K562 (cell line): Measurements from ENCODE around the gene DNAI1. TPM values are rescaled to one million over a fixed set of nuclear protein-coding genes. Genes with fewer than 3 reads are reported as not detected.

Experiments
- ATAC-seq: fragments of 200-7000 bp; cut with Tn5 transposase; 3 replicates; pipeline ENCODE4 v1.9.1; 2020; ENCODE audit warnings: moderate library complexity
- BruUV-seq: library from RNA; stranded (reverse); fragments of 400-500 nt; replicated peaks from 2 replicates; lab custom pipeline; 2021; lab: Mats Ljungman, UMichigan
- CTCF ChIA-PET: fragments of 300-600 bp; formaldehyde crosslinking; extraction: SDS; loops from one replicate; lab custom pipeline; 2021; ENCODE audit warnings: low intra/inter-chr PET ratio; lab: Yijun Ruan, JAX
- POLR2A ChIA-PET: fragments of 300-600, 350-650 bp; sonication (Branson Sonifier 250); formaldehyde crosslinking; extraction: SDS; loops from one replicate; lab custom pipeline; 2021; ENCODE audit warnings: antibody characterized with exemption, inconsistent platforms; lab: Yijun Ruan, JAX
- DNase-seq, 4 experiments: peaks; one replicate each; pipeline versions ENCODE4 v3.0.0 to v3.0.0-alpha.2; 2011 to 2018; ENCODE audit warnings: low spot score in 3 of 4, mixed read lengths in 3 of 4; ENCODE audit errors: extremely low read depth in 1 of 4
- FAIRE-seq: peaks from 2 replicates; lab custom pipeline; 2011; peaks lifted over from hg19 to GRCh38; lab: Jason Lieb, UNC
- H2AFZ ChIP-seq: 2 replicates; pipeline ENCODE4 v1.6.0; 2011; ENCODE audit warnings: low read depth, low read length, control low read depth, inconsistent platforms
- H3K27ac ChIP-seq: fragments of 200-600 bp; 3 replicates; pipeline ENCODE4 v1.8.0; 2011; ENCODE audit warnings: low read depth, mild to moderate bottlenecking, control low read depth, inconsistent platforms, low read length, moderate library complexity, mixed read lengths; ENCODE audit errors: extremely low read depth
- H3K27me3 ChIP-seq, 2 experiments: fragments of 300-600 bp in 1 of 2; 2 replicates in 1 of 2; 3 replicates in 1 of 2; pipeline versions ENCODE4 v1.6.0 to v1.8.0; 2011; ENCODE audit warnings: inconsistent platforms in 2 of 2, low read length in 2 of 2, mild to moderate bottlenecking in 1 of 2, mixed read lengths in 1 of 2, moderate library complexity in 1 of 2; ENCODE audit not compliant: control insufficient read depth in 2 of 2, insufficient read depth in 2 of 2
- H3K36me3 ChIP-seq: fragments of 300-600 bp; 3 replicates; pipeline ENCODE4 v1.8.0; 2011; ENCODE audit warnings: mild to moderate bottlenecking, low read length, inconsistent platforms; ENCODE audit not compliant: control insufficient read depth, insufficient read depth
- H3K4me1 ChIP-seq, 2 experiments: fragments of 200-600 bp in 1 of 2; replicated peaks in 1 of 2; 2 replicates in 1 of 2; 3 replicates in 1 of 2; pipeline versions ENCODE4 v1.5.1 to v1.8.0; 2011; ENCODE audit warnings: inconsistent platforms in 2 of 2, low read length in 2 of 2, mild to moderate bottlenecking in 1 of 2, mixed read lengths in 1 of 2, moderate library complexity in 1 of 2; ENCODE audit not compliant: control insufficient read depth in 2 of 2, insufficient read depth in 2 of 2
- H3K4me2 ChIP-seq: 2 replicates; pipeline ENCODE4 v1.6.1; 2011; ENCODE audit warnings: low read length, control low read depth, inconsistent platforms, mixed read lengths; ENCODE audit not compliant: insufficient read depth
- H3K4me3 ChIP-seq: fragments of 200-600 bp; sonication (generic), shearing (Covaris generic); 2 replicates; pipeline ENCODE4 v1.5.1; 2016; ENCODE audit warnings: control low read depth, inconsistent platforms
- H3K79me2 ChIP-seq: fragments of 200-600 bp; 3 replicates; pipeline ENCODE4 v1.8.0; 2011; ENCODE audit warnings: low read length, inconsistent platforms; ENCODE audit not compliant: control insufficient read depth, insufficient read depth
- H3K9ac ChIP-seq, 2 experiments: 2 replicates each; pipeline versions ENCODE4 v1.6.0 to v1.6.1; 2011; ENCODE audit warnings: low read depth in 2 of 2, low read length in 2 of 2, control low read depth in 1 of 2, inconsistent platforms in 1 of 2, mild to moderate bottlenecking in 1 of 2, mixed read lengths in 1 of 2; ENCODE audit not compliant: insufficient read depth in 1 of 2
- H3K9me1 ChIP-seq: one replicate; pipeline ENCODE4 v1.6.0; 2011; ENCODE audit warnings: inconsistent platforms, mild to moderate bottlenecking, low read length, moderate library complexity; ENCODE audit not compliant: control insufficient read depth, insufficient read depth
- H3K9me3 ChIP-seq: replicated peaks from 2 replicates; pipeline ENCODE4 v1.5.1; 2011; ENCODE audit warnings: low read depth, low read length, inconsistent platforms; ENCODE audit not compliant: control insufficient read depth, insufficient read depth
- H4K20me1 ChIP-seq: replicated peaks from 2 replicates; pipeline ENCODE4 v1.6.1; 2011; ENCODE audit warnings: low read length, inconsistent platforms, mixed read lengths; ENCODE audit not compliant: control insufficient read depth, insufficient read depth
- HDAC3 ChIP-seq: fragments of 450-650 bp; IDR thresholded peaks from 2 replicates; pipeline ENCODE4 v1.6.1; 2018; ENCODE audit warnings: borderline replicate concordance, mild to moderate bottlenecking, moderate library complexity; ENCODE audit not compliant: partially characterized antibody
- HES1 ChIP-seq: fragments of 450-650 bp; IDR thresholded peaks from 2 replicates; pipeline ENCODE4 v1.6.1; 2016; ENCODE audit warnings: low read depth, mild to moderate bottlenecking, moderate library complexity
- HNRNPLL ChIP-seq: fragments of 200-400 bp; formaldehyde crosslinking; IDR thresholded peaks from 2 replicates; pipeline ENCODE4 v1.6.1; 2017; ENCODE audit warnings: low read length, low read depth, mild to moderate bottlenecking; ENCODE audit not compliant: poor library complexity, severe bottlenecking
- MITF ChIP-seq: IDR thresholded peaks from 2 replicates; pipeline ENCODE4 v1.6.1; 2014; ENCODE audit warnings: antibody characterized with exemption
- PML ChIP-seq: IDR thresholded peaks from 2 replicates; pipeline ENCODE4 v1.6.1; 2012; ENCODE audit warnings: low read length, inconsistent platforms
- POLR2AphosphoS5 ChIP-seq: IDR thresholded peaks from 2 replicates; pipeline ENCODE4 v1.6.1; 2011; ENCODE audit warnings: mild to moderate bottlenecking, low read depth, low read length, moderate library complexity; ENCODE audit not compliant: control insufficient read depth, insufficient read depth
- POLR3G ChIP-seq: IDR thresholded peaks from 2 replicates; pipeline ENCODE4 v1.6.1; 2011; ENCODE audit not compliant: insufficient read length, insufficient replicate concordance; ENCODE audit errors: extremely low read depth
- RHOXF2B ChIP-seq: fragments of 250-450 bp; sonication (Bioruptor Pico); conservative IDR thresholded peaks from 2 replicates; pipeline ENCODE4 v1.5.1; 2021
- SIN3B ChIP-seq: fragments of 450-650 bp; IDR thresholded peaks from 2 replicates; pipeline ENCODE4 v1.6.1; 2017; ENCODE audit warnings: low read depth, mild to moderate bottlenecking, moderate library complexity
- SP2 ChIP-seq: IDR thresholded peaks from 2 replicates; pipeline ENCODE4 v1.6.1; 2011; ENCODE audit warnings: mild to moderate bottlenecking, low read depth, low read length, moderate library complexity; ENCODE audit not compliant: poor library complexity, severe bottlenecking; ENCODE audit errors: extremely low read depth
- TGIF2 ChIP-seq: sonication (generic); formaldehyde crosslinking; IDR thresholded peaks from 2 replicates; pipeline ENCODE4 v1.8.1; 2022; ENCODE audit warnings: mild to moderate bottlenecking, missing genetic modification reagents, moderate library complexity
- TRIM25 ChIP-seq: fragments of 450-650 bp; IDR thresholded peaks from 2 replicates; pipeline ENCODE4 v1.7.0; 2016; ENCODE audit warnings: borderline replicate concordance
- XRCC5 ChIP-seq: fragments of 200-400 bp; formaldehyde crosslinking; IDR thresholded peaks from 2 replicates; pipeline ENCODE4 v1.6.1; 2017; ENCODE audit warnings: low read depth, mild to moderate bottlenecking, low read length
- ZC3H8 ChIP-seq: fragments of 450-650 bp; IDR thresholded peaks from 2 replicates; pipeline ENCODE4 v1.6.1; 2017
- ZMIZ1 ChIP-seq, 2 experiments: fragments of 150-350 bp in 1 of 2; IDR thresholded peaks; 2 replicates each; pipeline ENCODE4 v1.6.1; 2012 to 2016; ENCODE audit warnings: low read depth in 2 of 2, low read length in 2 of 2, mild to moderate bottlenecking in 1 of 2, moderate library complexity in 1 of 2
- ZNF316 ChIP-seq: fragments of 450-650 bp; IDR thresholded peaks from 2 replicates; pipeline ENCODE4 v1.6.1; 2016
- in situ Hi-C: fragments of 300-500 bp; cut with MboI; formaldehyde crosslinking; loops from 4 replicates; pipeline ENCODE4 v1.15.0; 2018; ENCODE audit warnings: inconsistent platforms, mixed read lengths
- intact Hi-C: fragments of 100-400 bp; cut with micrococcal nuclease; formaldehyde crosslinking; loops from 2 replicates; pipeline ENCODE4 v1.14.2; 2022
- polyA plus RNA-seq, 8 experiments: library from polyadenylated mRNA; depleted of rRNA in 4 of 8; stranded (reverse) in 5 of 8; unstranded in 3 of 8; fragments of >200 nt; fragmentation: Nextera tagmentation in 2 of 8; fragmentation: Illumina TruSeq in 1 of 8; extraction: Ambion mirVana in 2 of 8; extraction: Trizol in 1 of 8; gene quantifications; 2 replicates each; pipeline versions ENCODE4 v1.2.1 to v1.2.3, GENCODE V29; 2011 to 2014; ENCODE audit warnings: inconsistent platforms in 1 of 8, missing spikeins in 1 of 8
- total RNA-seq, 7 experiments: library from RNA; depleted of rRNA in 6 of 7; stranded (reverse); fragments of >200 nt in 6 of 7; fragmentation: Illumina TruSeq in 2 of 7; extraction: Trizol in 2 of 7; gene quantifications; 2 replicates each; pipeline versions ENCODE4 v1.2.1 to v1.2.3, GENCODE V29; 2011 to 2021; ENCODE audit warnings: low replicate concordance in 1 of 7

The DNAI1 gene
- total and polyA plus RNA-seq, 9 of the 15 experiments (the other 6 are each of a cell fraction or from before 2014, with no cell fraction given), result 0.01 to 0.17 (median 0.04) TPM; not detected in 6

- TF ChIP-seq POLR3G, result no peak
- no peak for TF ChIP-seq TRIM25
- no peak for TF ChIP-seq PML
- no peak for TF ChIP-seq MITF
- TF ChIP-seq ZC3H8, result no peak
These were observed 49.0 kb downstream of the DNAI1 start (continued) for GRCh38 chr9:34507556-34507955.

- no peak overlapping the region for H3K4me2 ChIP-seq
- H3K79me2 ChIP-seq, result no peaks in the 10 kb centered on the region
- BruUV-seq, result no TSS peak
- no peaks in the 10 kb centered on the region for H3K36me3 ChIP-seq
- no peak for ATAC-seq
- in situ Hi-C loops, result no loop called here
- intact Hi-C loops, result no loop called here
- ChIA-PET CTCF (no interaction called here), POLR2A (no interaction called here)
- no peak overlapping the region for H3K27ac ChIP-seq
- no peaks in the 10 kb centered on the region for H3K9me1 ChIP-seq
- H3K27me3 ChIP-seq, result peaks cover 0 to 4% of the 10 kb centered on the region in 2 experiments; a peak in 1 of 5 replicates
- no peaks in the 10 kb centered on the region for H3K9me3 ChIP-seq
- FAIRE-seq, result no peak
- H3K9ac ChIP-seq, result no peak overlapping the region
- no peak for DNase-seq
- H2AFZ ChIP-seq, result no peak overlapping the region
- no peaks in the 10 kb centered on the region for H4K20me1 ChIP-seq
- no peak overlapping the region for H3K4me3 ChIP-seq
- no peaks in the 10 kb centered on the region; a peak in 1 of 5 replicates for H3K4me1 ChIP-seq
- TF ChIP-seq RHOXF2B (CRISPR knock-in tag), result no peak
- no peak for TF ChIP-seq XRCC5
- TF ChIP-seq ZMIZ1 (IDR thresholded peaks at IDR 0.05; ENCODE audit: low read depth in 2 of 2, low read length in 2 of 2), result no peak
- no peak for TF ChIP-seq SIN3B
- no peak for TF ChIP-seq HNRNPLL
- TF ChIP-seq HDAC3, result no peak
- TF ChIP-seq ZNF316, result no peak
- no peak for TF ChIP-seq HES1
- TF ChIP-seq POLR2AphosphoS5, result no peak
- no peak for TF ChIP-seq TGIF2 (CRISPR knock-in tag)
- no peak for TF ChIP-seq SP2
These were observed 49.4 kb downstream of the DNAI1 start for GRCh38 chr9:34507966-34508365.
